NCI-H510A treated with DMSO at 0.1 percent for 48 hours (cell line): ENCODE results near the gene IGFLR1.
"Not testable (repeated sequence)": the region's sequence is repeated elsewhere in the genome, so short reads cannot be mapped to it uniquely, and the experiment has no call there.

ENCODE experiments used
- DNase-seq: peaks from one replicate; lab custom pipeline; 2025; lab: John Stamatoyannopoulos, UW

Gene IGFLR1

DNA sequence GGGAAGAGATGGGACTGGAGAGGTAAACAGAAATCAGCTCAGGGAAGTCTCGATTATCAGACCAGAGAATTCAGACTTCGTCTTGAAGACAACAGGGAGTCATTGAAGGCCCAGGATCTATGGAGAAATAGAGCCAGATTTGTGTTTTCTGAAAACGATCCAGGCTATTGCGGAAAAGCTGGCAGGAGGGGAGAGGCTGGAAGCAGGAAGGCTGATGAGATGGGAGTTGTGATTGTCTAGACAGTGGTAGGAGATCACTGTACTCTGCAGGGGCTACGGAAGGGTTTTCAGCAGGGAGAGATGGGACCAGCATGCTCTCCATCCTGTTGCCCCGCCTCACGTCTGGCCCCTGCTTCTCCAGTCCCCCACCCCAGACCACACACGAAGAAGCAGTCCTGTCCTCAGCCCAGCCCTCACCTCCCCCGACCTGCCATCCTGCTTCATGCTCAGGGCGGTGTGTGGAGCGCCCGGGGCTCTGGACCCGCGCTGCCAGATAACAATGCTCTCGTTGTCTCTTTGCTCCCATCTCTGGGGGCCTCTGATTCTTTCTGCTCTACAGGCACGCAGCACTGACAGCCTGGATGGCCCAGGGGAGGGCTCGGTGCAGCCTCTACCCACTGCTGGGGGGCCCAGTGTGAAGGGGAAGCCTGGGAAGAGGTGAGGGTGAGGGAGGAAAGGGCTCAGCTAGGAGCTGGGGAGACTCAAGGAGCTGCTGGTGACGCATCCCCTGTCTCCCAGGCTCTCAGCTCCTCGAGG lies 35.0 kb upstream of the IGFLR1 start:
- DNase-seq: no peak

- DNase-seq: no peak
Observed at GRCh38 chr19:35776102-35776788, 34.0 kb upstream of the IGFLR1 start.

DNA sequence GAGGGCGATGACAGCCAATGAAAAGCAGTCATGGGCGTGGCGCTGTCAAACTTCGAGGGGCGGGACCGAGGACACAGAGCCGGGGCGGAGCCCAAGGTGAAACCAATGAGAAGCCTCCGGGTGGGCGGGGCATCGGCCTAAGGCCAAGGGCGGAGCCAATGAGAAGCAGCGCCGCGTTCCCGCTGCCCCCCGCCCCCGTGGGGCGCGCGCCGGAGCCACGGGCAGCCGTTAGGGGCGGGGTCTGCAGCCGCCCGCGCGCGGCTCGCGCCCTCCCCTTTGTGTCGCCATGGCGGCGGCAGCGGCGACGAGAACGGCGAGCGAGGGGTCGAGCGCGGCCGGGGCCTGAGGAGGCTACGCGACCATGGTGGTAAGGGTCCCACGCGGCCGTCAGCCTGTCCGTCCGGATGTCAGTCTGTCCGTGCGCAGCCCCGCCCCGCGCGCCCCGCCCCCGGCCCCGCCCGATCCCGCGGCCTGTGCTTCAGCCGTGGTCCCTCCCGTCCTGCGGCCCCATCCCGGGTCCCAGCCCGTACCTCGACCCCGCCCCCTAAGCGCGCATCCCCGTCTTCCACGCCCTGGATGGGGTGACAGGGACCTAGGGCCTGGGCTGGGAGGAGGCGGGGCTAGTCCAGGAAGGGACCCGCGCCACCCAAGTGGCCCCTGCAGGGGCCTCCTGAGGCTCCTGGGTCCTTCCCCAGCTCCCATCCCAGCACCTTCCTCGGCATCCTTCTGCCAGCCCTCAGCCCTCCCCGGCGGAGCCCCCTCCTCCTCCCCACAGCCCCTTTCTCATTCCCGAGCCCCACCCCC lies 33.2 kb upstream of the IGFLR1 start, which contains the start of gene ARHGAP33:
TSS of gene ARHGAP33 (plus strand) at position 267 of the 804 bp plus-strand sequence. CDS start at position 362, 95 bp downstream.
- peak; percentile 99 for DNase-seq

- no peak for DNase-seq
Observed at GRCh38 chr19:35775046-35775297, 32.7 kb upstream of the IGFLR1 start.

GRCh38 chr19:35774274-35775045 lies 32.2 kb upstream of the IGFLR1 start:
- DNase-seq: peak; percentile 28

DNA sequence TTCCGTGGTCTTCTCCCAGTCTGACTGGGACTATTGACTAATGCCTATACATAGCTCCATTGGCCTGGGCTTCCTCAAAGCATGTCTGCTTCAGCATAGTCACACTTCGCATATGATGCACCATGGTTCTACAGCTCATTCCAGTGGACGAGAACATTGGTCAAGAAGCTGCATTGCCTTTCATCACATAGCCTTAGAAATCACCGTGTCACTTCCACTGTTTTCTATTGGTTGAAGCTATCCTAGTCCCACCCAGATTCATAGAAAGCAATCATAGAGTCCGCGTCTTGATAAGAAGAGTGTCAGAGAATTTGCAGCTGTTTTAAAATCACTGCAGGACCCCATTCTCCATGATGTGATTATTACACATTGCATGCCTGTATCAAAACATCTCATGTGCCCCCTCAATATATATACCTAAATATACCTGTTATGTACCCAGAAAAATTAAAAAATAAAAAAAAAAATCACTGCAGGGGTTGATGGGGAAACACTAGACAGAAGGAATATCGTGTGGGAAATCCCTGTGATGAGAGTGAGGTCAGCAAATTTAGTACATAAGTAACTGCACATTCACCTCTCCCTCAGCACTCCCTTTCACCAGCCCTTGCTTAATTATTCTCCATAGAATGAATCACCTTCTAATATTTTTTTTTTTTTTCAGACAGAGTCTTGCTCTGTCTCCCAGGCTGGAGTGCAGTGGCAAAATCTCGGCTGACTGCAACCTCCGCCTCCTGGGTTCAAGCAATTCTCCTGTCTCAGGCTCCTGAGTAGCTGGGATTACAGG lies 31.0 kb upstream of the IGFLR1 start:
- no peak for DNase-seq

DNA sequence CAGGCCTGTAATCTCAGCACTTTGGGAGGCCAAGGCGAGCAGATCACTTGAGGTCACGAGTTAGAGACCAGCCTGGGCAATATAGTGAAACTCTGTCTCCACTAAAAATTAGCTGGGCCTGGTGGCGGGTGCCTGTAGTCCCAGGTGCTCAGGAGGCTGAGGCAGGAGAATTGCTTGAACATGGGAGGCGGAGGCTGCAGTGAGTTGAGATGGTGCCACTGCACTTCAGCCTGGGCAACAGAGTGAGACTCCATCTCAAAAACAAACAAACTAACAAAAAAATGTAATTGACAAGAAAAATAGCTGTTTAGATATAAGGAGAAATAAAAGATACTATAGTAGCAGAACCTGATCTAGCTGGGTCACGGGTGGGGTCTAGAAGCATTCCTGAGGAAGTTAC lies 30.1 kb upstream of the IGFLR1 start:
- DNase-seq: not testable (repeated sequence)

DNA sequence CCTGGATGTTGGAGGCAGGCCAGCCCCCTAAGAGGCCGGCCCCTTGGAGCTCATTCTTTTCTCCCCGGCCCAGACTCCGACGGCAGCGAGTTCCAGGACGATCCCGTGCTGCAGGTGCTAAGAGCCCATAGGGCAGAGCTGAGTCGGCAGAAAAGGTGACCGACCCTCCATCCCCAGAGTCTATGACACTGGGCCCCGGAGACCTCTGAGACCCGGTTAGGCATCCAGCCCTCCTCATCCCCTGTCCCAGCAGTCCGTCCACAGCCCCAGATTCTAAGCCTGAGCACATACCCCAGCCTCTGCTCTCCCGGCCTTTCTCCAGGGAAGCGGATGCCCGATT lies 25.8 kb upstream of the IGFLR1 start:
- DNase-seq: no peak

DNA sequence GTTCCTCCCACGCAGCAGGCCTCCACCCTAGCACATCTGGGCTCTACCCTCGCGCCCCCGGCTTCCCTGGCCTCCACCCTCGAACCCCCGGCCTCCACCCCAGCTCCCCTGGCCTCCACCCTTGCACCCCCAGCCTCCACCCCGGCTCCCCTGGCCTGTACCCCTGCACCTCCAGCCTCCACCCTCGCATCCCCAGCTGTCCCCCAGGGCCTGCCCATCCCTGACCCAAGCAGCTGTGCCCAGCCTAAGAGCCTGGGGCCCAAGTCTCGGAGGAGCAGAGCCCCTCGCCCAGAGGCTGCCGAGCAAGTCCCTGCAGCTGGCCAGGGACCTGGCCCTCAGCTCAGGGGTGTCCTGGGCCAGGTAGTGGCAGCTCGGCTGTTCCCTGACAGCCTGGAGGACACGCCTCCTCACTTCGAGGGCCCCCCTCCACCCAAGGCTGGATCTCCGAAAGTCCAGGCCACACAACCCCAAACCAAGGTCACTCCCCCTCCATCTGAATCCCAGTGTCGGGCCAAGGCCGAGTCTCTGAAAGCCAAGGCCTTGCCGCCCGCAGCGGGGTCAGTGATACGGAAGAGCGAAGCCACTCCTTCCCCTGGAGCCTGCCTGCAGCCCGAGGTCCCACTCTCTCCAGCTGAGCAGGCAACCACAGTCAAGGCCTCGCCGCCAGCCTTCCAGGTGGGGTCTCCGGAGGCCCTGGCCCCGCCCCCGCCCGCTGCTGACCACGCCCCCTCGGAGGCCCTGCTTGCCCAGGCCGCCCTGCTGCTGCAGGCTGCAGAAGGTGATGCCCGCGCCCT lies 25.2 kb upstream of the IGFLR1 start:
- DNase-seq: no peak

DNA sequence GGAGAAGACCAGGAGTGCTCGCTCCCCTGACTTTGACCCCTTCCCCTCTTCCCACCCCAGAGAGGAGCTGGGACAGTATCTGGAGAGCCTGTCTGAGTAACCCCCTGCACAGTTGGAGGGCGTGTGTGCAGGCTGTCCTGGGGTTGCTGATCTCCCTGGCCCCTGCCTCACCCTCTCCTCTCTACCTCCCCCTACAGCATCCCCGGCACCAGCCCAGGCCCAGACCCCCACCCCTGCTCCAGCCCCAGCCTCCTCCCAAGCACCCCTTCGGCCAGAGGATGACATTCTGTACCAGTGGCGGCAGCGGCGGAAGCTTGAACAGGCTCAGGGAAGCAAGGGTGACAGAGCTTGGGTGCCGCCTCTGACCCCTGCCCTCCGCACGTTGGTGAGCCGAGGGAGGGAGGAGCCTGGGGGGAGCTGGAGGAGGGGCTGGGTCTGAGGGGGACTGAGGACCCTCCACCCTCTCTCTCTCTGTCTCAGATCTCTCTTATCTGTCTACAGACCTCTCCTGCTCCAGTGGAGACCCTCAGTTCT lies 24.4 kb upstream of the IGFLR1 start:
- DNase-seq: no peak

- no peak for DNase-seq
Observed at GRCh38 chr19:35764432-35765315, 22.4 kb upstream of the IGFLR1 start.

GRCh38 chr19:35760711-35761349 lies 18.6 kb upstream of the IGFLR1 start:
- no peak for DNase-seq

DNA sequence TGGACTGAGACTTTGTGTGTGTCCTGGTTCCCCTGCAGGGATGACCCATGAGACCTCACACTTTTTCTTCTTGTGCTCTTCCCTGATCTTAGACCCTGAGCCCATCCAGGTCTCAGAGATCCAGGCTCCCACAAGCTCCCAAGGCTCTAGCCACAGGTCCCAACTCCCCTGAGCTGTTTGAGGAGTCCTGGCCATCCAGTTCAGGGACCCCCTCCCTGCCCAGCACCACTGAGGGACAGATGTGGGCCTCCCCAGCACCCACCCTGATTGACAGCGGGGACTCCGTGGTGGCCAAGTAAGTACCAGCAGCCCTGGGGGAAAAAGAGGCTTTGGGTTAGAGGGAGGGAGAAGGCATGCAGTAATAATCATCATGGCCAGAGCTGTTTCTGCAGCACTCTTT lies 17.4 kb upstream of the IGFLR1 start:
- no peak for DNase-seq

DNA sequence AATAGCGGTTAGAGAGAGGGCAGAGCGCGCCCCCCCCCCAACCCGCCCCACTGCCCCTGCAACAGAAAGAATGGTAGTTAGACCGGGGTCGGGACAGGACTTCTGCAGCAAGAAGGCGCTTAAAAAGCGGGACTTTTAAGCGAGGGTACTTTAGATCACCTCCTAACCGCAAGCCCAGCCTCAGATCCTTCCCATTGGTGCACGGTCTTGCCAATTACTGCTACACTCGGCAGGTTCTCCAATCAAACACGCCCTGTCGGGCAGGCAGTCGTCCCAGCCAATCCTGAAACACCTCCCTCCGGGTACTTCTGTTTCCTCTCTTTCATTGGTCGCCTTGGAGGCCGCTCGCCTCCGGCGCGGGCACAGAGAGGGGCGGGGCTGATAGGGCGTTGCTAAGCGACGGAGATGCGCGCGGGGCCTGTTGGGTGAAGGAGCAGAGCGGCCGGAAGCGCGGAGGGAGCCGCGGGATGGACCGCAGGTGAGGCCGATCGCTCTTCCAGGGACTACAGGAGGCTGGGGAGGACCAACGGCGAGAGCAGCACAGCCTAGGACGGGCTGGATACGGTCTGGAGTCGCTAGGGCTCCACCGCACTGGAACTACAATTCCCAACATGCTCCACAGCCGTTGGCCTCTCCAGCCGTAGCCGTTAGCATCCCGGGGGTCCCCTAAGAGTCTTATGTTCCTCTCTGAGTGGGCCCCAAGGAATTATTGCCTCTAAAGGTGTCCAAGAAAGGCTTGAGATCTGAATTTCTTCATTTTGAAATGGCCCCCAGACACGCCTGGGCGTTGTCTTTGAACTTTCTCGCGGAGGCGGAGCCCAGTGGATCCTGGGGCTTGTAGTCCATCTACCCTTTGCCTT lies 15.7 kb upstream of the IGFLR1 start, which contains the start of gene PROSER3:
TSS of gene PROSER3 (plus strand) at position 428 of the 860 bp plus-strand sequence. CDS start at position 468, 40 bp downstream.
- DNase-seq: peak; percentile 98

DNA sequence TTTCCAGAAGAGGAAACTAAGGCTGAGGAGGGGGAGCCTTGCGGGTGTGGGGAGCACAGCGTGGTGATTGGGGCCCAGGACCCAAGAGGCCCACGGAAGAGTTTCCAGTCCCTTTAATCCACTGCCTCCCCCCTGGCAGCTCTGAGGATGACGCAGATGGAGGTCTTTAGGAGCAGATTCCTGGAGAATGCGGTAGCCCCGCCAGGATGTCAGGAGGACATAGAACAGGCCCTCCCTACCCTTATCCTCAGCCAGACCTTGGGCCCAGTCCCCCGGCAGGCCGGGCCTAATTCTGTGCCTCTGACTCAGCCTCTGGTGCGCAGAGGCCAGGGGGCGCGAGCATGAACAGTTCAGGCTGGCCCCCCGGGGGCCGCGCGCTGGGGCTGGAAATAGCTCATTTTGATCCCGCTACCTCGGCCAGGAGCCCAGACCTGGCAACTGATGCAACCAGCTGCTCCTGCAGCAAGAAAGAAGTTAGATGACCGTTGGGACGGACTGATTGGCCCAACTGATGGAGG lies 15.0 kb upstream of the IGFLR1 start:
- no peak for DNase-seq

DNA sequence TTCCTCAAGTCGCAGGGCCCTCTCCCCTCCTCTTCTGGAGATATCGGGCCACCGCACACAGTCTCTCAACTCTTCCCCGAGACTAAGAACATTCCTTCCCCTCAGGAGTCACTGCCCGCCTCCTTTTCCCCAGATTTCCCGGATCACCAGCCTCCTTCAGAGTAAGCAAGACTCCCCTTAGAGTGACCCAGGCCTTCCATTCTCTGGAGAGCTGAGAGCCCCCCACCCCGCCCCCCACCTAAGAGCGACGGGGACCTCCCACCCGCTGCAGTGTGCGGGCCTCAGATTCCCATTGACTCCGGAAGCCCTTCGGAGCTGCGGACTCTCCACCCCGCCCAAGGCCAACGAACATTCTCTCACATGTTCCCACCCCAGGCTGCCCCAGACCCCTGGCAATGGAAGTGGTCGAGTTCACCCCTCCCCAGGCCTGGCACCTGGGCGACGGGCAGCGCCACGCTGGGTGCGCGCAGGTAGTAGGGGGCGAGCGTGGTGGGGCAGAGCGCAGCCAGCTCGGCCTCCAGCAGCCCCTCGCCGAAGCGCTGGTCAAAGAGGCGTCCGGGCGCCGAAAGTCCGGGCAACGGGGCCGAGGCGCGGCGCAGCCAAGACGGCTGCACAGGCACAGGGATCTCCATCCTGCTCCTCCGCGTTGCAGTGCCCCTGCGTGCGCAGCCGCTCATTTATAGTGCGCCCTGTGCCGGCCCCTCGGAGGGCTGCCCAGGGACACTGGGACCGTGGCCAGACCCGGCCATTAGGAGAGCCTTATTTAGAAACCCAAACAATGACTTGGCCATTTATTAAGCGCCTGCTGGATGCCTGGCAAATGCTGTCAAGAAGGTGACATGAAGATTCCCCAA lies 14.4 kb upstream of the IGFLR1 start, which contains the start of gene HSPB6:
TSS of gene HSPB6 (minus strand) at position 653 of the 854 bp plus-strand sequence. CDS start at position 632, 21 bp downstream.
- no peak for DNase-seq
